ENCODE data around the gene ERBB2. TPM values are rescaled to one million over a fixed set of nuclear protein-coding genes. Genes with fewer than 3 reads are reported as not detected.
"Not testable (repeated sequence)": the region's sequence is repeated elsewhere in the genome, so short reads cannot be mapped to it uniquely, and the experiment has no call there.

ERBB2 gene
- total RNA-seq, 2 donors from 2014 or later: 88.1 to 94.7 TPM

GRCh38 chr17:39747745-39748144, 47.9 kb downstream of the ERBB2 start:
- DNase-seq (ENCODE audit: low spot score) (no peak), ATAC-seq (ENCODE audit: insufficient number of reproducible peaks, low FRiP score, low read depth) (no peak)
- H3K27me3 ChIP-seq (replicated peaks; ENCODE audit: insufficient read depth): no peaks in the 10 kb centered on the region
- no peak overlapping the region for H3K27ac ChIP-seq
- no peaks in the 10 kb centered on the region for H3K36me3 ChIP-seq
- H3K9me3 ChIP-seq: no peaks in the 10 kb centered on the region
- peaks cover 6 to 13% of the 10 kb centered on the region in 2 donors for H3K4me1 ChIP-seq (ENCODE audit: control insufficient read depth in 1 of 2, low read depth in 2 of 2)
- no peak for TF ChIP-seq CTCF (IDR thresholded peaks at IDR 0.05)
- H3K4me3 ChIP-seq: no peak overlapping the region

- DNase-seq (ENCODE audit: low spot score): not testable (repeated sequence)
Observed at GRCh38 chr17:39748444-39749034, 48.7 kb downstream of the ERBB2 start.

GRCh38 chr17:39750131-39751015, 50.5 kb downstream of the ERBB2 start:
- Histone ChIP-seq H3K27me3 (replicated peaks; ENCODE audit: insufficient read depth) (no peaks in the 10 kb centered on the region), H3K36me3 (no peaks in the 10 kb centered on the region), H3K4me1 (ENCODE audit: control insufficient read depth in 1 of 2, low read depth in 2 of 2) (peaks cover 6 to 28% of the 10 kb centered on the region in 2 donors), H3K9me3 (no peaks in the 10 kb centered on the region), H3K27ac (no peak overlapping the region), H3K4me3 (no peak overlapping the region)
- DNase-seq (ENCODE audit: low spot score) (no peak), ATAC-seq (ENCODE audit: insufficient number of reproducible peaks, low FRiP score, low read depth) (no peak)
- no peak for TF ChIP-seq CTCF (IDR thresholded peaks at IDR 0.05)

More at GRCh38 chr17:39748444-39749034, 48.7 kb downstream of the ERBB2 start:
- H3K27me3 ChIP-seq (replicated peaks; ENCODE audit: insufficient read depth); H3K4me3 ChIP-seq; H3K36me3 ChIP-seq; H3K27ac ChIP-seq; H3K9me3 ChIP-seq; ATAC-seq (ENCODE audit: insufficient number of reproducible peaks, low FRiP score, low read depth): not testable (repeated sequence)
- peaks cover 6 to 21% of the 10 kb centered on the region in 2 donors for H3K4me1 ChIP-seq (ENCODE audit: control insufficient read depth in 1 of 2, low read depth in 2 of 2)

- no peaks in the 10 kb centered on the region for H3K27me3 ChIP-seq (replicated peaks; ENCODE audit: insufficient read depth)
- H3K4me1 ChIP-seq (ENCODE audit: control insufficient read depth in 1 of 2, low read depth in 2 of 2): peaks cover 6 to 29% of the 10 kb centered on the region in 2 donors
- H3K36me3 ChIP-seq: no peaks in the 10 kb centered on the region
- DNase-seq (ENCODE audit: low spot score) (no peak), ATAC-seq (ENCODE audit: insufficient number of reproducible peaks, low FRiP score, low read depth) (no peak)
- H3K4me3 ChIP-seq: no peak overlapping the region
- H3K27ac ChIP-seq: no peak overlapping the region
- H3K9me3 ChIP-seq: no peaks in the 10 kb centered on the region
- no peak for TF ChIP-seq CTCF (IDR thresholded peaks at IDR 0.05)
Observed at GRCh38 chr17:39751016-39751543, 51.2 kb downstream of the ERBB2 start.

GRCh38 chr17:39751637-39752036, 51.8 kb downstream of the ERBB2 start:
- no peaks in the 10 kb centered on the region for H3K36me3 ChIP-seq
- no peak for DNase-seq (ENCODE audit: low spot score)

More at GRCh38 chr17:39751637-39752036, 51.8 kb downstream of the ERBB2 start:
- H3K4me1 ChIP-seq (ENCODE audit: control insufficient read depth in 1 of 2, low read depth in 2 of 2): peaks cover 6 to 29% of the 10 kb centered on the region in 2 donors
- no peak for TF ChIP-seq CTCF (IDR thresholded peaks at IDR 0.05)
- H3K27me3 ChIP-seq (replicated peaks; ENCODE audit: insufficient read depth): no peaks in the 10 kb centered on the region
- no peak overlapping the region for H3K4me3 ChIP-seq
- no peak for ATAC-seq (ENCODE audit: insufficient number of reproducible peaks, low FRiP score, low read depth)
- no peak overlapping the region for H3K27ac ChIP-seq
- no peaks in the 10 kb centered on the region for H3K9me3 ChIP-seq

Measured in thoracic aorta (tissue), 2 donors.